ENCODE data around the gene RBPJ.

The RBPJ gene

GRCh38 chr4:26424153-26424552 lies 103.3 kb downstream of the RBPJ start:
- no peak for FAIRE-seq

- FAIRE-seq = no peak
Measured at GRCh38 chr4:26424838-26425237, 104.0 kb downstream of the RBPJ start.

- no peak for FAIRE-seq
Measured at GRCh38 chr4:26425953-26426352, 105.1 kb downstream of the RBPJ start.

GRCh38 chr4:26426892-26427291 lies 106.1 kb downstream of the RBPJ start:
- FAIRE-seq = no peak

- FAIRE-seq = no peak
Measured at GRCh38 chr4:26429910-26430309, 109.1 kb downstream of the RBPJ start.

- no peak for FAIRE-seq
Measured at GRCh38 chr4:26431461-26432180, 110.8 kb downstream of the RBPJ start.

GRCh38 chr4:26432419-26432818 lies 111.6 kb downstream of the RBPJ start:
- FAIRE-seq = no peak

- no peak for FAIRE-seq
Measured at GRCh38 chr4:26433556-26433955, 112.7 kb downstream of the RBPJ start.

GRCh38 chr4:26434030-26434639 lies 113.3 kb downstream of the RBPJ start:
- no peak for FAIRE-seq

- no peak for FAIRE-seq
Measured at GRCh38 chr4:26441102-26441501, 120.3 kb downstream of the RBPJ start.

GRCh38 chr4:26441771-26442170 lies 121.0 kb downstream of the RBPJ start:
- no peak for FAIRE-seq

GRCh38 chr4:26447378-26447777 lies 126.6 kb downstream of the RBPJ start:
- no peak for FAIRE-seq

- FAIRE-seq = no peak
Measured at GRCh38 chr4:26450418-26450817, 129.6 kb downstream of the RBPJ start.

GRCh38 chr4:26451597-26451996 lies 130.8 kb downstream of the RBPJ start:
- no peak for FAIRE-seq

- FAIRE-seq = no peak
Measured at GRCh38 chr4:26452565-26453531, 132.0 kb downstream of the RBPJ start.

GRCh38 chr4:26454961-26455360 lies 134.1 kb downstream of the RBPJ start:
- FAIRE-seq = no peak

GRCh38 chr4:26455571-26455970 lies 134.8 kb downstream of the RBPJ start:
- FAIRE-seq = no peak

GRCh38 chr4:26457412-26457811 lies 136.6 kb downstream of the RBPJ start:
- FAIRE-seq = no peak

- no peak for FAIRE-seq
Measured at GRCh38 chr4:26458157-26458561, 137.3 kb downstream of the RBPJ start.

- no peak for FAIRE-seq
Measured at GRCh38 chr4:26459054-26459755, 138.4 kb downstream of the RBPJ start.

- FAIRE-seq = no peak
Measured at GRCh38 chr4:26459756-26460530, 139.1 kb downstream of the RBPJ start.

- no peak for FAIRE-seq
Measured at GRCh38 chr4:26462874-26463273, 142.1 kb downstream of the RBPJ start.

All from colon (tissue), 2 donors.